Lower leg skin (tissue), 4 donors: ENCODE data around the gene RIMS1. TPM values are rescaled to one million over a fixed set of nuclear protein-coding genes. Genes with fewer than 3 reads are reported as not detected.

Experiments
- DNase-seq, 2 donors: peaks; one replicate each; pipeline ENCODE4 v3.0.0-alpha.2; 2019; ENCODE audit warnings: low spot score in 2 of 2
- H3K4me3 ChIP-seq: fragments of 200-600 bp; sonication (generic); 2 replicates; pipeline ENCODE4 v1.5.1; 2017; ENCODE audit warnings: mild to moderate bottlenecking, low read depth; ENCODE audit not compliant: poor library complexity, severe bottlenecking
- CTCF ChIP-seq, 3 donors: fragments of 450-650 bp; IDR thresholded peaks; one replicate each; pipeline ENCODE4 v1.5.1; 2016; ENCODE audit warnings: antibody characterized with exemption in 3 of 3, mild to moderate bottlenecking in 3 of 3, moderate library complexity in 2 of 3
- POLR2A ChIP-seq, 2 donors: fragments of 450-650 bp; IDR thresholded peaks; one replicate each; pipeline ENCODE4 v1.6.1; 2016 to 2017; ENCODE audit warnings: antibody characterized with exemption in 2 of 2, mild to moderate bottlenecking in 1 of 2, moderate library complexity in 1 of 2
- WGBS, 2 donors: methylation state at CpG; one replicate each; pipeline ENCODE4 v1.1.5; 2018; 5-methylcytosine and 5-hydroxymethylcytosine counted together
- intact Hi-C: fragments of 100-400 bp; cut with DNase I; formaldehyde crosslinking; loops from one replicate; pipeline ENCODE4 v1.15.0; 2023; ENCODE audit warnings: low total_unique reads
- total RNA-seq, 4 donors: library from RNA; depleted of rRNA; stranded (reverse); fragments of >200 nt; gene quantifications; one replicate each; pipeline ENCODE4 v1.1.0, GENCODE V29; 2016

RIMS1 gene
- total RNA-seq, 4 donors from 2014 or later, result 1.3 to 9.4 (median 4.7) TPM

- DNase-seq, result no peak
- TF ChIP-seq POLR2A (IDR thresholded peaks at IDR 0.05) (no peak), CTCF (IDR thresholded peaks at IDR 0.05) (no peak)
- intact Hi-C loops, result no loop called here
- WGBS, 2 donors, result 35 to 53% methylated on average over 1 of the region's 1 CpG
- no peak overlapping the region for H3K4me3 ChIP-seq
Measured at GRCh38 chr6:71900642-71901041, 14.3 kb downstream of the RIMS1 start.

GRCh38 chr6:71902261-71902660 is 15.9 kb downstream of the RIMS1 start:
- no peak for DNase-seq
- no peak for TF ChIP-seq CTCF (IDR thresholded peaks at IDR 0.05)
- TF ChIP-seq POLR2A (IDR thresholded peaks at IDR 0.05), result no peak
- intact Hi-C loops, result no loop called here
- no peak overlapping the region for H3K4me3 ChIP-seq

DNA sequence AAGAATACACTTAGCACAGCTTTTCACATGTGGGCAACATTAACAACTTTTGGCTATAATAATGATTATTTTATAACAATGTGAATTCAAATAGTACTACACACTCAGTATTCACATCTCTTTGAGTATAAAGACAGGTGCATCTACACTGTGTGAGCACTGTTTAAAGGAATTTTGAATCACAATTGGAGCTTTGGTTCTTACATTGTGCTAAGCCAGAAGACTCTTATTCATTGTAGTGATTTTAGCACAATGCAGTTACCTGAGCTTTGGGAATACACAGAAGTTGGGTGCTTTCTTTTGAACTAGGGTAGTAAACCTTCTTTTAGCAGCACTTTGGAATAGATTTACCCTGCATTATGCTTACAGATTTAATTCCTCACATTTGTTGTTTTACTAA is 20.5 kb downstream of the RIMS1 start:
- no peak for TF ChIP-seq POLR2A (IDR thresholded peaks at IDR 0.05)
- DNase-seq, result no peak
- intact Hi-C loops, result no loop called here
- H3K4me3 ChIP-seq, result no peak overlapping the region

DNA sequence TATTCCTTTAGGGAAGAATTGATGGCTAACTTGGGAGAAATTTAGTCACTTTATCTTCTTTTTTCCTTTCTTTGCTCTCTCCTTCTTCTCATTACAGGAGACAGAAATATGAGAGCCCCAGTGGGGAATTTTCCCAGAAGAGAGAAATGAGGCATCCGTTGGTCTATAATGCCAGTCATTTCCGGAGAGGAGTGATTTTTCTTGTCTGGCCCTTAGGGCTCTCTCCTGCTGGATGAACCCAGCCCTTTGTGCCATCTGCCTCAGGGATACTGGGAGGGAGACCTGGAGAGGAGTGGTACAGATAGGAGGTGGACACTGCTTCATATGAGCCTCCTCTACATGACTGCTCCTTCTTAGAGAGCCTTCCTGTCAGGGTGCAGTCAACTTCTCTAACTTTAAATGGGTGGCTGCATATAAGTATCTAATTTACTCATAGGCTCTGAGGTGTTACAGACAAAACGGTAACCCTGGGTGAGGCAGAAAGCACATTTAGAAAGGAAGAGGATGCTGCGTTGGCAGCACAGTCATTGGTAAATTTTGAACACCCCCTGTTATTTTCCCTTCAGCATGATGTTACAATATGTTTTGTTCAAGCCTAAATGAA is 21.9 kb downstream of the RIMS1 start:
- WGBS, 2 donors, result 68 to 79% methylated on average over 4 of the region's 4 CpGs
- intact Hi-C loops, result no loop called here

GRCh38 chr6:71913444-71914234 is 27.3 kb downstream of the RIMS1 start:
- no peak for TF ChIP-seq POLR2A (IDR thresholded peaks at IDR 0.05)
- H3K4me3 ChIP-seq, result no peak overlapping the region
- intact Hi-C loops, result no loop called here
- WGBS, 2 donors, result 92 to 93% methylated on average over 1 of the region's 1 CpG
- no peak for DNase-seq

More for the DNA sequence above, 21.9 kb downstream of the RIMS1 start:
- no peak overlapping the region for H3K4me3 ChIP-seq
- TF ChIP-seq POLR2A (IDR thresholded peaks at IDR 0.05), result no peak
- no peak for DNase-seq

GRCh38 chr6:71929047-71929446 is 42.7 kb downstream of the RIMS1 start:
- DNase-seq, result no peak
- no peak for TF ChIP-seq POLR2A (IDR thresholded peaks at IDR 0.05)
- no peak for TF ChIP-seq CTCF (IDR thresholded peaks at IDR 0.05)
- 67 to 82% methylated on average over 1 of the region's 1 CpG for WGBS, 2 donors
- intact Hi-C loops, result no loop called here
- H3K4me3 ChIP-seq, result no peak overlapping the region

DNA sequence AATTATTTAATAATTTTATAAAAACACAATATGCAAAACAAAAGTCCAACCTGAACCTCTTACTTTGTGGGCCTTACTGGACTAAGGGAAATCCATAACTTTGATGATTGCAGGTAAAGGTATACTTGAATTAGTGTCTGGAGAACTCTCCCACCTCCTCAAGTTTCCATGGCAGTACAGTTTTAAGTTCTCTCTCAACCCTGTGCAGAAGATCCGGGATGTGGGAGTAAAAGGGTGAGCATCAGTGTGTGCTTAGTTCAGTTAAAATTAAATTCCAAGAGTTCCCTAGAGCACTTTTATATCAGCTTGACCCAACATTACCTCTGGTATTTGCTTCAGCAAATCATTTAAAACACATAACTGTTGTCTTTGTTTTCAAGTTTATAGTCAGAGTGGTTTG is 47.5 kb downstream of the RIMS1 start:
- TF ChIP-seq CTCF (IDR thresholded peaks at IDR 0.05) (no peak), POLR2A (IDR thresholded peaks at IDR 0.05) (no peak)
- WGBS, 2 donors, result 78 to 93% methylated on average over 1 of the region's 1 CpG
- intact Hi-C loops, result no loop called here
- no peak for DNase-seq
- no peak overlapping the region for H3K4me3 ChIP-seq
